ENCODE data around the gene ASTE1. TPM values are rescaled to one million over a fixed set of nuclear protein-coding genes. Genes with fewer than 3 reads are reported as not detected.

ASTE1 gene
- total and polyA plus RNA-seq, 7 donors: 1.7 to 3.2 (median 2.4) TPM

DNA sequence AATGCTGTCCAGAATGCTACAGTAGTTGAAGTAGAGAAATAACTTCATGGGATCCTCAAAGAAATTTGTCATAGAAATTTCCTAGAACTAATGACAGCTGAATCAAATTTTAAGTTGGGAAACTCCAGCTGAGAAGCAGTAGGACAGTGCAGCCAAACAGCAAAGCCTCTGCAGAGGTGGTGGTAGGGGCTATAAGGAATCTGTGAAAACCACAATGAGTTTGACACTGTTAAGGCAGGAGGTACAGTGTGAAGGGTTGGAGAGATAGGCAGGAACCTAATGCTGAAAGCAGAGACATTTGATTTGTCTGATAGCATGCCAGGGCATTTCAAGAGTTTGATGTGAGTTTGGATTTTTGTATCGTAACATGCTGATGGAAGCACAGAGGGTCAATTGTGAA is 22.0 kb downstream of the ASTE1 start:
- TF ChIP-seq, protein P1, sequence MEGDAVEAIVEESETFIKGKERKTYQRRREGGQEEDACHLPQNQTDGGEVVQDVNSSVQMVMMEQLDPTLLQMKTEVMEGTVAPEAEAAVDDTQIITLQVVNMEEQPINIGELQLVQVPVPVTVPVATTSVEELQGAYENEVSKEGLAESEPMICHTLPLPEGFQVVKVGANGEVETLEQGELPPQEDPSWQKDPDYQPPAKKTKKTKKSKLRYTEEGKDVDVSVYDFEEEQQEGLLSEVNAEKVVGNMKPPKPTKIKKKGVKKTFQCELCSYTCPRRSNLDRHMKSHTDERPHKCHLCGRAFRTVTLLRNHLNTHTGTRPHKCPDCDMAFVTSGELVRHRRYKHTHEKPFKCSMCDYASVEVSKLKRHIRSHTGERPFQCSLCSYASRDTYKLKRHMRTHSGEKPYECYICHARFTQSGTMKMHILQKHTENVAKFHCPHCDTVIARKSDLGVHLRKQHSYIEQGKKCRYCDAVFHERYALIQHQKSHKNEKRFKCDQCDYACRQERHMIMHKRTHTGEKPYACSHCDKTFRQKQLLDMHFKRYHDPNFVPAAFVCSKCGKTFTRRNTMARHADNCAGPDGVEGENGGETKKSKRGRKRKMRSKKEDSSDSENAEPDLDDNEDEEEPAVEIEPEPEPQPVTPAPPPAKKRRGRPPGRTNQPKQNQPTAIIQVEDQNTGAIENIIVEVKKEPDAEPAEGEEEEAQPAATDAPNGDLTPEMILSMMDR (IDR thresholded peaks at IDR 0.05): no peak
- Histone ChIP-seq H3K4me1 (peaks cover 13% of the 10 kb centered on the region), H3K4me3 (no peak overlapping the region), H3K36me3 (ENCODE audit: insufficient read depth in 1 of 2, low read depth in 1 of 2) (peaks cover 5 to 69% of the 10 kb centered on the region in 2 donors), H3K27ac (no peak overlapping the region), H3K27me3 (ENCODE audit: insufficient read depth in 3 of 3, low read length in 2 of 3) (no peaks in the 10 kb centered on the region), H3K9me3 (no peaks in the 10 kb centered on the region)
- DNase-seq: no peak
- no peak for ATAC-seq
- WGBS, 3 donors: 94 to 97% (median 96%) methylated on average over 1 of the region's 1 CpG
- intact Hi-C loops (cut with DNase I): no loop called here

DNA sequence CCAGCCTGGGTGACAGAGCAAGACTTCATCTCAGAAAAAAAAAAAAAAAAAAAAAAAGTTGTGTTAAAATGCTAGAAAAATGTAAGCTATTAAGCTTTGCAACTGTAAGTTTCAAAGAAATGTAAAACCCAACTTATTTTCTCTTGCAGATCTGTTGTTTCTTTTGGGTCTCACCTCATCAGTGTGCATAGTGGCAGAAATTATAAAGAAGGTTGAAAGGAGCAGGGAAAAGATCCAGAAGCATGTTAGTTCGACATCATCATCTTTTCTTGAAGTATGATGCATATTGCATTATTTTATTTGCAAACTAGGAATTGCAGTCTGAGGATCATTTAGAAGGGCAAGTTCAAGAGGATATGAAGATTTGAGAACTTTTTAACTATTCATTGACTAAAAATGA is 25.6 kb downstream of the ASTE1 start:
- WGBS, 3 donors: 79 to 88% (median 87%) methylated on average over 1 of the region's 1 CpG
- TF ChIP-seq, protein P1 (IDR thresholded peaks at IDR 0.05): no peak
- DNase-seq: no peak
- H3K4me3 ChIP-seq: no peak overlapping the region
- no peak for ATAC-seq
- no peak overlapping the region for H3K27ac ChIP-seq
- intact Hi-C loops (cut with DNase I): no loop called here
- peaks cover 13% of the 10 kb centered on the region for H3K4me1 ChIP-seq
- H3K36me3 ChIP-seq (ENCODE audit: insufficient read depth in 1 of 2, low read depth in 1 of 2): peaks cover 4 to 76% of the 10 kb centered on the region in 2 donors
- H3K27me3 ChIP-seq (ENCODE audit: insufficient read depth in 3 of 3, low read length in 2 of 3): no peaks in the 10 kb centered on the region
- H3K9me3 ChIP-seq: no peaks in the 10 kb centered on the region

GRCh38 chr3:130997289-130997688 is 29.3 kb downstream of the ASTE1 start:
- DNase-seq (no peak), ATAC-seq (no peak)
- intact Hi-C loops (cut with DNase I): no loop called here
- TF ChIP-seq, protein P1 (IDR thresholded peaks at IDR 0.05): no peak
- no peaks in the 10 kb centered on the region for H3K9me3 ChIP-seq
- 94 to 97% (median 96%) methylated on average over 7 of the region's 7 CpGs for WGBS, 3 donors
- H3K4me3 ChIP-seq: no peak overlapping the region
- H3K4me1 ChIP-seq: peaks cover 13% of the 10 kb centered on the region
- H3K36me3 ChIP-seq (ENCODE audit: insufficient read depth in 1 of 2, low read depth in 1 of 2): peaks cover 4 to 84% of the 10 kb centered on the region in 2 donors
- H3K27ac ChIP-seq: no peak overlapping the region
- no peaks in the 10 kb centered on the region for H3K27me3 ChIP-seq (ENCODE audit: insufficient read depth in 3 of 3, low read length in 2 of 3)

GRCh38 chr3:130992344-130992743 is 34.3 kb downstream of the ASTE1 start:
- peak in 1 of 4 donors; percentile 55 for ATAC-seq
- Histone ChIP-seq H3K27ac (no peak overlapping the region), H3K27me3 (ENCODE audit: insufficient read depth in 3 of 3, low read length in 2 of 3) (no peaks in the 10 kb centered on the region), H3K4me1 (no peaks in the 10 kb centered on the region), H3K36me3 (ENCODE audit: insufficient read depth in 1 of 2, low read depth in 1 of 2) (peaks cover 6 to 67% of the 10 kb centered on the region in 2 donors), H3K4me3 (no peak overlapping the region), H3K9me3 (no peaks in the 10 kb centered on the region)
- WGBS, 3 donors: 68 to 86% (median 72%) methylated on average over 3 of the region's 3 CpGs
- TF ChIP-seq, protein P1 (IDR thresholded peaks at IDR 0.05): no peak
- intact Hi-C loops (cut with DNase I): no loop called here
- DNase-seq: no peak

DNA sequence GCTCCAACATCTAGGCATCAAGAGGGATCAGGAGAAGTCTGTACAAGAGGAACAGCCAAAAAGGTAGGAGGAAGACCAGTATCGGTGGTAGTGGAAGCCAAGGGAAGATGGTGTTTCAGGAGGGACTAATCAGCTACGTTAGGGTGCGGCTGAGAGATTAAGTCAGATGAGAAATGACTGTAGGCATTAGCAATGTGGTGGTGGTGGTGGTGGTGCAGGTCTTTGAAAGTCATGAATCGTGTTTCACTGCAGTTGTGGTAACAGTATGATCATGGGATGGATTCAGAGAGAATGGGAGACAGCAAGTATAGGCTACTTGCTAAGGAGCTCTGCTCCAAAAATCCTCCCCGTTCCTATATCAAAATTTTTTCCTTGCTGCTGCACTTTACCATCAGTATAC is 35.5 kb downstream of the ASTE1 start:
- Histone ChIP-seq H3K4me3 (no peak overlapping the region), H3K4me1 (no peaks in the 10 kb centered on the region), H3K27ac (no peak overlapping the region), H3K9me3 (no peaks in the 10 kb centered on the region), H3K27me3 (ENCODE audit: insufficient read depth in 3 of 3, low read length in 2 of 3) (no peaks in the 10 kb centered on the region), H3K36me3 (ENCODE audit: insufficient read depth in 1 of 2, low read depth in 1 of 2) (peaks cover 4 to 56% of the 10 kb centered on the region in 2 donors)
- WGBS, 3 donors: 96 to 97% (median 96%) methylated on average over 5 of the region's 5 CpGs
- no peak for ATAC-seq
- intact Hi-C loops (cut with DNase I): no loop called here
- no peak for DNase-seq
- TF ChIP-seq, protein P1 (IDR thresholded peaks at IDR 0.05): no peak

Data from psoas muscle (tissue), 8 donors.